Rectal smooth muscle tissue (tissue), 1 donor: Measurements from ENCODE around the gene LETM1.

ENCODE experiments used
- H3K27ac ChIP-seq: one replicate; pipeline ENCODE4 v1.7.0; 2013; ENCODE audit warnings: low read depth, low read length, inconsistent platforms
- H3K27me3 ChIP-seq: one replicate; pipeline ENCODE4 v1.7.0; 2013; ENCODE audit warnings: low read length; ENCODE audit not compliant: control insufficient read depth, insufficient read depth
- H3K36me3 ChIP-seq: one replicate; pipeline ENCODE4 v1.7.0; 2013; ENCODE audit warnings: low read length; ENCODE audit not compliant: control insufficient read depth, insufficient read depth
- H3K4me1 ChIP-seq: one replicate; pipeline ENCODE4 v1.7.0; 2013; ENCODE audit warnings: low read length; ENCODE audit not compliant: control insufficient read depth, insufficient read depth
- H3K4me3 ChIP-seq: one replicate; pipeline ENCODE4 v1.7.0; 2013; ENCODE audit warnings: low read length
- H3K9ac ChIP-seq: one replicate; pipeline ENCODE4 v1.7.0; 2013; ENCODE audit warnings: low read length

LETM1 gene

DNA sequence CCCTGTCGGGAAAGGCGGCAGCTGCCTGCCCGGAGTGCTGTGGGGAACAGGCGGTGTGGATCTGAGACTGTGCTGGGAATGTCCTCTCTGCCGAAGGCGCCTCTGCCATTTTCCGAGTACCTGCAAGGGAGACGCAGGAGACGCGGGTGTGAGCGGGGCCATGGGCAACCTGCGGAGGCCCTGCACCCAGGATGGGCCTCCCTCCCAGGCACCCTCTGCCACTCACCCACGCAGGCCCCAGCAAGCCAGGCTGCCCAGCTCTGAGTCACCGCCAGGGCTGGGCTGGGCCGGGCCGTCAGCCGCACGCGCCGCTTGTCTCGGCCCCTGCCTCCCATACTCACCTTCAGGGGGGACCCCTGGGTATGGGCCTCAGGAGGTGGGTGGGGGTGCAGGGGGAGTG is 66.4 kb downstream of the LETM1 start:
- H3K9ac ChIP-seq, result no peak overlapping the region
- H3K27ac ChIP-seq, result no peak overlapping the region
- H3K4me3 ChIP-seq, result no peak overlapping the region
- H3K27me3 ChIP-seq, result peaks cover 8% of the 10 kb centered on the region
- H3K4me1 ChIP-seq, result no peaks in the 10 kb centered on the region
- H3K36me3 ChIP-seq, result no peaks in the 10 kb centered on the region

DNA sequence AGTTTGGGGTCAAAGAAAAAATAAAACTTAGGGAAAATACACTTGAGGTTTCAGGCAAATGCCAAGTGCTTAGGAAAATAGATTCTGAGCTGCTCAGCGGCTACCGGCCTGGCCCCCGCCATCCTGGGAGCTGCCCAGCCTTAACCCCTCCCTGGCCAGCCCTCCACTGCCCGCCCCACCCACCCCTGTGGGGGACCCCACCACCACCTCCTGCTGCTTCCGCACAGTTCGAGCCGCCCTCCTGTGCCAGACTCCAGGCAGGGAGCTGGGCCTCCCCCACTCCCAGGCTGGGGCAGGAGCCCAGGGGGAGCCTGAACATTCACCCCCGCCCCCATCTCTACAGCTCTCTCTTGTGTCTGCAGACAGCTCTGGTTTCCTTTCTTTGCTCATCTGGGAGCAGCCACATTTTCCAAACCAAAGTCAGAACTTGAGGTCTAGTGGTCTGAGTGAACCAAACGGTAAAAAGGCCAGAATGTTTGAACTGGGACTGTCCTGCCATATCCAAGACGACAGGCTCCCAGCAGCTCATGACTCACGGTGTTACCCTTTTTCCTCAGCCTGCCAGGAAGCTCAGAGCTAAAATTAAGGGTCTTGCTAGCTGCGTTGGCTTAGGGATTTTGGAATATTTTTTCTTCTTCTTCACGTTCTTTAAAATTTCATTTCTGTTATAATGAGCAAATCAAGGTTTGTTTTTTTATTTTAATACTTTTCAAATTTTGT is 67.5 kb downstream of the LETM1 start:
- H3K36me3 ChIP-seq, result no peaks in the 10 kb centered on the region
- H3K4me3 ChIP-seq, result no peak overlapping the region

DNA sequence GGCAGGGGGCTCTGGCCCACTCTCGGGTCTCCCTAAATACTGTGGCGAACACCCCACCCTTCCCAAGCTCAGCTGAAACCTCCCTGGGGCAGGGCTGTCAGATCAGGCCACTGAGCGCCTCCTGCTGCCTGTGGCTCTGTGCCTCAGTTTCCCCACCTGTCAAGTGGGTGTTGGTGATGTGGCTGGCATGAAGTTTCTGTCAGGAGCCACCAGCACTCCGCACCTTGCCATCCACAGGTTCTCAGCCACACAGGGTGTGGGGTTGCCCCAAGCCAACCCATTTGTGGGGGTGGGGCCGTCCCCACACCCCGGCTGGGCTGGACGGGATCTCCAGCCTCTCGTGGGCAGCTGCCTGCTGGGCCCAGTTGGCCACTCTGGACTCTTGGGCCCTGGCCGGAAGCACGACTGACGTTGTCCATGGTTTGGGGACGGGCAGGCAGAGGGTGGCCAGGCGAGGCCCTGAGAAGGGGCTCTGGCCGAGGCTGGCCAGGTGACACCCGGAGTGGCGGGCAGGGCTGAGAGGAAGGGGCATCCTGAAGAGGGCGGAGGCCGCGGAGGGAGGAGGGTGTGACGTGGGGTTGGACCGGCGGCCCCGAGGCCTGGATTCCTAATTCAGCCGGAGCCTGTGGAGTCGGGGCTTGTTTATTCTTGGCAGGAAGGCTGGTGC is 68.4 kb downstream of the LETM1 start:
- H3K4me1 ChIP-seq, result no peaks in the 10 kb centered on the region
- peaks cover 4% of the 10 kb centered on the region for H3K27me3 ChIP-seq
- H3K36me3 ChIP-seq, result no peaks in the 10 kb centered on the region
- no peak overlapping the region for H3K9ac ChIP-seq
- H3K4me3 ChIP-seq, result no peak overlapping the region
- H3K27ac ChIP-seq, result no peak overlapping the region

More for the DNA sequence above, 67.5 kb downstream of the LETM1 start:
- H3K27ac ChIP-seq, result no peak overlapping the region
- no peak overlapping the region for H3K9ac ChIP-seq
- peaks cover 8% of the 10 kb centered on the region for H3K27me3 ChIP-seq
- H3K4me1 ChIP-seq, result no peaks in the 10 kb centered on the region

DNA sequence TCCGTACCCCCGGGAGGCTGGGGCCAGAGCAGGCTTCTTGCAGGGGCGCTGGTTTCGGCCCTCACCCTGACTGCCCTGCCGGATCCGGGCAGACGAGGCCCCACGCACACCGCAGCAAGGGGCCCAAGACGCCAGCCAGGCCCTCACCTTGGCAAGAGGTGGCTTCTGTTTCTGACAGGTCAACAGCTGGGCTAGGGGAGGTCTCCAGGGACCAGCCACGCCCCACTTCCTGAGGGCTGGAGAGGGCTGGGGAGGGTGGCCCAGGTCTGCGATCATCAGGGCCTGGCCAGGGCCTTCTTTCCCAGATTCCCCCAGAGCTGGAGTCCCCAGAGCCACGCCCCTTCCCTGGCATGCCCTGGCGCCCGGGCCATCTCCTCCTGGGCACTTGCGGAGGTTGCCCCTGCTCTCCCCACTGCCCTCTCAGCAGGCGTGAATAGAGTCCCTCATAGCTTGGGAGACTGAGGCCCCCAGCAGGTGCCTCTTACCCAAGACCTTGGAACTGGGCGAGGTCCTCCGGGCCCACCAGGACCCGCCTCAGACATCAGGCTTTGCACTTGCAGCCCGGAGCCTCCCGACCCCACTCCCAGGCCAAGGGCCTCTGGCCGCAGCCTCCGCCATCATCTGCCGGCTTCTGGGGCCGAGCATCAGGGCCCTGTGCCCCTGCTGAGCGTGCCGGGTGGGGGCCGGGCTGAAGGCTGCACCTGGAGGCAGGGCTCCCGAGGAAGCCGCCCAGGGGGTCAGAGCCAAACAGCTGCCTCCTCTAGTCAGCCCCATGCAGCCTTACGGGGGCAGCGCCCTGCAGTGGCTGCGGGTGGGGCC is 69.2 kb downstream of the LETM1 start:
- H3K9ac ChIP-seq, result no peak overlapping the region
- H3K4me3 ChIP-seq, result no peak overlapping the region
- no peaks in the 10 kb centered on the region for H3K36me3 ChIP-seq
- H3K27ac ChIP-seq, result no peak overlapping the region
- H3K4me1 ChIP-seq, result no peaks in the 10 kb centered on the region
- H3K27me3 ChIP-seq, result peaks cover 2% of the 10 kb centered on the region

DNA sequence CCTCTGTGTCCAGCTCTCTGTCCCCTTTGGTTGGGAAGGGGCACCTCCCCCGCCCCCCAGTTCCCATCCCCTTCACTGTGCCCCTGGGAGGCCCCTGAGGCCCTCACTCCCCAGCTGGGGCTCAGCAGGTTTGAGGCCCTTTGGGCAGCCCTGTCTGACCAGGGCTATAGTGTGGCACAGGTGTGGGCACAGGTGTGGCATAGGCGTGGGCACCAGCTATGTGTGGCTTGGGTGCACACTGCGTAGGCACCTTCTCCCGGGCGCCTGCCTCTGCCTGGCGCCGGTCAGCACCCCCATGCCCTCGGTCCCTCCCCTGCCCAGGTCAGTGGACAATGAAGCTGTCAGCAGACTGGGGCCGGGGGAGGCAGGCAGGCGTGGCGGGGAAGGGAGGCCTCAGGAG is 70.4 kb downstream of the LETM1 start:
- Histone ChIP-seq H3K36me3 (no peaks in the 10 kb centered on the region), H3K4me3 (no peak overlapping the region), H3K27me3 (no peaks in the 10 kb centered on the region), H3K9ac (no peak overlapping the region), H3K4me1 (no peaks in the 10 kb centered on the region), H3K27ac (no peak overlapping the region)

DNA sequence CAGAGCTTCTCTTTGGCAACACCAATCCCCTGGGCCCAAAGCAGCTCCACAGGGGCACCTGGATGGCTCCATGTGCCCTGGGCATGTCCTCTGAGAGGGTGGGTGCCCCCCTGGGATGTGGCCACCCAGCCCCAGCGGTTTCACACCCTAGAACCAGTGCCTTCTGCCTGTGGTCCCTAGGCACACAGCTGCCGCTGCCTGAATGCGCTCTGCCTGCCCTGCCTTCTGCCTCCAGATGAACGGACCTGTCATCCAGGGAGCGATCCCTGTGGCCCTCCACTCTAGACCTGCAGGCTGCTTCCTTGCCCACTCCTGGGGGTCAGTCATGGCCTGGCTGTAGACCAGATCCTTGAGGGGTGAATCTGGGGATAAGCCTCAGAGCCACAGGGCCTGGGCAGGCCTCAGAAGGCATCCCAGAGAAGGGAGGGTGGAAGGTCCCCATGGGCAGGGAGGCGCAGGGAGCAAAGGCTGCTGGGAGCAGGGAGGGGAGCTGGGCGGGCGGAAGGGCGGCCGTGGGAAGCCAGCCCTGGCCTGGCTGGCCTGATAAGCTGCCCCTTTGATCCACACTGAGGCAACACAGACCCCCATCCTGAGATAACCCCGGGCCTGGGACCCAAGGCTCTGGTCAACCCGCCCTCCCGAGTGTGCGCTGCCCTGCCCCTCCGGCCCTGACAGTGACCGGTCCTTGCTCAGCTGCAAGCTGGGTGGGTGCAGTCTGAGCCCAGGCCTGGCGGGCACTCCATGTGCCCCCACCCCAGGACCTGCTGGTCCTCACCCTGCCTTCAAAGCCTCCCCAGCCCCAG is 71.0 kb downstream of the LETM1 start:
- Histone ChIP-seq H3K36me3 (no peaks in the 10 kb centered on the region), H3K27me3 (no peaks in the 10 kb centered on the region), H3K4me1 (no peaks in the 10 kb centered on the region), H3K9ac (no peak overlapping the region), H3K4me3 (no peak overlapping the region), H3K27ac (no peak overlapping the region)

DNA sequence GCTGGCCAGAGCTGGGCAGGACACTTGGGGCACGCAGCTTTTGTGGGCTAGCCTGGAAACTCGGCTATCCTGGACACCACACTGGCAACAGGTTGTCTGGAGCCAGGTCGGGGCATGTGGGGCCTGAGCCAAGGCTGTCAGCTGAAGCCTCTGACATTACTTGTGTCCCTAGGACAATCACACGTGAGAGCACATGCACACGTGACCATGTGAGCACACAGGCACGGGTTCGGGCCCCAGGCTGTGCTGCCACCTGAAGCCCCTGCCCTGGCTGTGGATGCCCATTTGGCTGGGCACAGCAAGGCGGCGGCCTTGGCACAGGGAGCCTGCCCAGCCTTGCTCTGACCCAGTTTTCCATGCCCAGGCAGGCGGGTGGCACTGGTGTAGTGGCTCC is 71.6 kb downstream of the LETM1 start:
- Histone ChIP-seq H3K27me3 (no peaks in the 10 kb centered on the region), H3K4me3 (no peak overlapping the region), H3K4me1 (no peaks in the 10 kb centered on the region), H3K9ac (no peak overlapping the region), H3K27ac (no peak overlapping the region), H3K36me3 (no peaks in the 10 kb centered on the region)

DNA sequence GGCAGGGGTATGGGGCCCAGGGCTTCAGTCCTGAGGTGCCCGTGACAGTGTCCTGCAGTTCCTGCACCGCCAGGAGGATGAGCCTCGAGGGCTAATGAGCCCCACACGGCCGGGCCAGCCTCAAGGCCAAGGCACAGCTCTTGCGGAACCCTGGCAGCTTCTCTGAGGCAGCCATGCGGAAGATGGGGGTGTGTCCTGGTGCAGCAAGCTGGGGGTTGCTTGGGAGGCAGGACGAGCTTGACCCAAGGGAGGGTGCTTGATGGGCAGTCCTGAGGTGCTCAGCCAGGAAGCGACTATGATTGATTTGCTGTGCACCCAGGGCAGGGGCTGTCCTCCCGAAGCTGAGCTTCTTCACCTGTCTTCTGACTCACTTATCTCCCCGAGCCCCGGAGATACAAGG is 72.0 kb downstream of the LETM1 start:
- Histone ChIP-seq H3K4me3 (no peak overlapping the region), H3K27me3 (no peaks in the 10 kb centered on the region), H3K27ac (no peak overlapping the region), H3K36me3 (no peaks in the 10 kb centered on the region), H3K9ac (no peak overlapping the region), H3K4me1 (no peaks in the 10 kb centered on the region)

DNA sequence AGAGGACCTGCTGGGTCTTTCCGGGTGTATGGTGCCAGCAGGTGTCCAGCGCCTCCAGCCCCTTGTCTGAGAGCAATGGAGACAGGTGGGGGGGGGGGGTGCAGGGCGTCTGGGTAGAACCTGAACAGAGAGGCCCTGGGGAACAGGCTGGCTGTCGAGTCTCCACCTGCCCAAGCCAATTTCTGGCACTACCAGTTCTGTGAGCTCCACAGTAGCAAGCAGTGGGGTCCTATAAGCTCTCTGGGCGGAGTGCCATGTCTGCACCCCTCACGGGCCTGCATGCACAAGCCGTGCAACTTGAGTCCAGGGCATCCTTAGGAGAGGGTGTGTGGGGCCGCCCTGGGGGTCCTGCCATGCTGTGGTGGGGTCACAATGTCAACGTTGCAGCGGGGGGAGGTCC is 72.9 kb downstream of the LETM1 start:
- Histone ChIP-seq H3K4me3 (no peak overlapping the region), H3K27ac (no peak overlapping the region), H3K9ac (no peak overlapping the region), H3K4me1 (no peaks in the 10 kb centered on the region), H3K36me3 (no peaks in the 10 kb centered on the region), H3K27me3 (no peaks in the 10 kb centered on the region)

DNA sequence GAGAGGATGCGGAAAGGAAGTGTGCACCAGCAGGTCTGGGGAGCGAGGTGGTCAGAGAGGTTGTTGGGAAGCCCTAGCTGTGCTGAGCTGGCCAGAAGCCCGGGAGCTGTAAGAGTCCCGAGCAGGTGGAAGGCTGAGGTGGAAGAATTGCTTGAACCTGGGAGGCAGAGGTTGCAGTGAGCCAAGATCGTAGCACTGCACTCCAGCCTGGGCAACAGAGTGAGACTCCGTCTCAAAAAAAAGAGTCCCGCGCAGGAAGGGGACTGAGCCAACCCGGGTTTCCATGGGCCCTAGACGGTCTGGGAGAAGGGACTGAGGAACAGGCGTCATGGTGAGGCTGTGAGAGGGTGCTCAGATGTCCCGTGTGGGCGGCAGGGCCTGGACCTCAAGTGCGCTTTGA is 75.5 kb downstream of the LETM1 start:
- Histone ChIP-seq H3K9ac (no peak overlapping the region), H3K27ac (no peak overlapping the region), H3K36me3 (no peaks in the 10 kb centered on the region), H3K4me3 (no peak overlapping the region), H3K27me3 (no peaks in the 10 kb centered on the region), H3K4me1 (no peaks in the 10 kb centered on the region)

DNA sequence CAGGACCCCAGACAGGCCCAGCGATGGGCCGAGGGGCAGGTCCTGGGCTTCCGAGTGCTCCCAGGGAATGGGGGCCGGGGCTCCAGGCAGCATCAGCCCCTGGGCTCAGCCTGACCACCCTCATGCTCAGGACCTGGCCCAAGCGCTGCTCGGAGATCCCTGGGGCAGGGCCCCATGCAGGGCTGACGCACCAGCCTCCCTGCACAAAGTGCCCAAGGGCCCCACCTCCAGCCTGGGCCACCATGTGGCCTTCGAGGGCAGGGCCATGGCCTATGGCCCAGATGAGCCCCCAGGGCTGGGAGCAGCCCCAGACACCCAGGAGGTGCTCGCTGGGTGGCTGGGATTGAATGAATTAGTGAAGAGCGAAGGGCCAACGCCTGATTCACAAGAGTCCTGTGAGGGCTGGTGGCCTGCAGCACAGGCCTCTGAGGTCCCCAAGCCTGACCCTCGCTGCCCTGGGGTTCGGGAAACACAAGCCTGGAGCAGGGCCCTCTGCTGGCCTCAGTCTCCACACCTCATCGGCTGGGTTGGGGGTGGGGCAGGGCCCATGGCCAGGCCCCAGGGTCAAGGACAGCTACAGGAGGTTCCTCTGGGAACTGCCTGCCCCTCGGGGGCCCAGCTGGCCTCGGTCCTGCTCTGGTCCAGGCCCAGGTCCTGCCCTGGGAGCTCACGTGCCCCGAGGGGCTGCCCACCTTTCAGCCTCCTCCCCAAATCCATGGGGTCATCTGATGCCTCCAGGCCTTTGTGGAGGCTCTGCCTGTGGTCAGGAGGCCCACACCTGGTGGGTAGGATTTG is 76.2 kb downstream of the LETM1 start:
- Histone ChIP-seq H3K4me1 (no peaks in the 10 kb centered on the region), H3K36me3 (no peaks in the 10 kb centered on the region), H3K9ac (no peak overlapping the region), H3K27me3 (no peaks in the 10 kb centered on the region), H3K27ac (no peak overlapping the region), H3K4me3 (no peak overlapping the region)
